ENCODE results near the gene MACF1.

The MACF1 gene

DNA sequence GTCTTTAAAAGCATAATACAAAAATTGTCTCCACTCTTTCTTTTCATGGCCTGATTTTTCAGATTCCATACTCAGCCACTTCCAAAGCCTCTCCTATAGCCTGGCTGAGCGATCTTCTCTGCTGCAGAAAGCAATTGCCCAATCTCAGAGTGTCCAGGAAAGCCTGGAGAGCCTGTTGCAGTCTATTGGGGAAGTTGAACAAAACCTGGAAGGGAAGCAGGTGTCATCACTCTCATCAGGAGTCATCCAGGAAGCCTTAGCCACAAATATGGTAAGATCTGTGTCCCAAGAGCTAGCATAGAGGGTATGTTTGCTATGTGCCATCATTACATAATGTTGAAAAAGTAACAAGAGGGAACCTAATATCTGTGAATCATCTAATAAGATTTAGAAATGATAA, 156.2 kb downstream of the MACF1 start:
- DNase-seq: no peak

DNA sequence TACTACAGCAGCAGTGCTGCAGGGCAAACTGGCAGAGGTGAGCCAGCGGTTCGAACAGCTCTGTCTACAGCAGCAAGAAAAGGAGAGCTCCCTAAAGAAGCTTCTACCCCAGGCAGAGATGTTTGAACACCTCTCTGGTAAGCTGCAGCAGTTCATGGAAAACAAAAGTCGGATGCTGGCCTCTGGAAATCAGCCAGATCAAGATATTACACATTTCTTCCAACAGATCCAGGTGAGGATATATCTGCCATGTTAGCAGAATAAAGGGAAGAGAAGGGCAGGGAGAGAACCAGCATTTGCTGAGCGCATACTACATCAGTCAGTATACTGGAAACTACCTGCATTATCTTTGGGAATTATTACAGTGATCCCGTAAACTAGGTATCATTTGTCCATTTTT, 157.0 kb downstream of the MACF1 start:
- DNase-seq: no peak

DNA sequence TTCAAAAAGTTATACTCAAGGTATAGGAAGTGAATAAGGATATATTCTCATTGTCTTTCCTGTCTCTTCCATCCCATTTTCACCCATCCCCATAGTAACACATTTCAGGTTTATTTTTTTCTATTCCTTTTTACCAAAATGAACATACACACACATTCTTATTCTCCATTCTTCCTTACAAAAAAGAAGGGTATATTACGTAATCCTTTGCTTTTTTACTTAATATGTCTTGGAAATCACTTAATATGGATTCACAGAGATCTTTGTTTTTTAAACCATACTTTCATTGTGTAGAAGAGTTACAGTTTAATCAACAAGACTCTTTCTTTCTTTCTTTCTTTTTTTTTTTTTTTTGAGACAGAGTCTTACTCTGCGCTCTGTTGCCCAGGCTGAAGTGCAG, 158.8 kb downstream of the MACF1 start:
- no peak for DNase-seq

DNA sequence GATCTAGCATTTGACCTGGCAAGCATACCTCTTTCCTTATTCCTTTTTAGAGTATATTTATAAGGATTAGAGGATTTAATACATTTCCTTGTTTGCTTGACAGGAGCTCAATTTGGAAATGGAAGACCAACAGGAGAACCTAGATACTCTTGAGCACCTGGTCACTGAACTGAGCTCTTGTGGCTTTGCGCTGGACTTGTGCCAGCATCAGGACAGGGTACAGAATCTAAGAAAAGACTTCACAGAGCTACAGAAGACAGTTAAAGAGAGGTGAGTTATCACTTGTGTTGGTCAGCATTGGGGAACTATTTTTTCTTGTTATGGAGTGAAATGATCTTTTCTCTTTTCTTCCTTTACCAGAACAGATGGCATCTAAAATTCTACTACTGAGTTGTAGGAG, 163.6 kb downstream of the MACF1 start:
- no peak for DNase-seq

DNA sequence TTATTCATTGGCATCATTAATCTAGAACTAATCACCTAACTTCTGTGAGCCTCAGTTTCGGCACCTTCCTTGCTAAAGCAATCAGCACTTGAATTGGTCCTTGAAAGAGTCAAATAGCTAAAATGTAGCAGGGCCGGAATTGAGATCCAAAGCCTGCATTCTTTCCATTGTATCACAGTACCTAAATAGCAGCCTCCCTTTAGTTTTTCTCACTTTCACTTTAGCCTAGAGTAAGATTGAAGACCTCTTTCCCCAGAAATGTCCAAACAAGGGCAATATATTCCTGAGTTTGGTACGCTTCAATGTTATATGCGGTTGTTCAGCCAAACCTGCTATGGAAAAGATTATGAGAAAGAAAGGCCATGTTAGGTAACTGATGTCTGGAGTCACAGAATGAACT, 165.1 kb downstream of the MACF1 start:
- no peak for DNase-seq

DNA sequence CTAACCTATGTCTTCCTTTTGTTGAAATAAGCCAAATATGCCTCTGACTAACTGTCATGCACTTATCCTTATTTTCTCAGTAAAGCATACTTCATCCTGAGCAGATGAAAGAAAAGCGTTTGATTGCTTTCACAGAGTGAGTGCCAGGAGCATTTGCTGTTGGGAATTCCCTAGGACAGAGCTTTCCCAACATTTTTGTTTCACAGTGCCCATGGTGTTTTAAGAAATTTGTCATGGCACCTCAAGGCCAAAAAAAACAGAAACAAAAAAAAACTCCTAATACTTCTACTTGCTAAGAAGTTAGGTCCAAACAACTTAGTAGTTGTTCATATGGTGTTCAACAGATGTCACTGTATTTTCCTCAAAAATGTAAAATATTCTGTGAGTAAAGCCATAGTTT, 166.1 kb downstream of the MACF1 start:
- DNase-seq: no peak

DNA sequence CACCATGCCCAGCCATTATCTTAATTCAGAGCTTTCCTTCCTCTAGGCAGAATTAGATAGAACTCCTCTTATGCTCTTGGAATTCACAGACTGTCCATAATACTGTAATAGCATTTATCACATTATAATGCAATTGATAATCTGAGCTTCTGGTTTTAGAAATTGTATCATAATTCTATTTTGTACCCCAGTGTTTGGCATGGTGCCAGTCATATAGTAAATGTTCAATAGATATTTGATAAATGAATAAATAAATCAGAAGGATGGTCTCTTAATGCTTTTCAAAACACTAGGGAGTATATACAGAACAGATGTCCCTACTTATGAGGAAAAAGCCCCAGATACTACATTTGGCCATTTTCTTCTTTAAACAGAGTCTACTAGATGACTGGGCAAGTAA, 167.6 kb downstream of the MACF1 start:
- DNase-seq: no peak

DNA sequence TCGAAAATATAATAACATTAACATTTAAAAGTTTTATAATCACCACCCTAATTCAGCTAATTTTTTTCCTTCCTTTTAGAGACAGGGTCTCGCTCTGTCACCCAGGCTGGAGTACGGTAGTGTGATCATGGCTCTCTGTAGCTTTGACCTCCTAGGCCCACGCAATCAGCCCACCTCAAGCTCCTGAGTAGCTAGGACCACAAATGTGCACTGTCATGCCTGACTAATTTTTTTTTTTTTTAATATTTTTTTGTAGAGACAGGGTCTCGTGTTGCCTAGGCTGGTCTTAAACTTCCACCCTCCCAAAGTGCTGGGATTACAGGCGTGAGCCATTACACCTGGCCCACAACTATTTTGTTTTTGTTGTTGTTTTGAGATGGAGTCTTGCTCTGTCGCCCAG, 172.2 kb downstream of the MACF1 start:
- no peak for DNase-seq

DNA sequence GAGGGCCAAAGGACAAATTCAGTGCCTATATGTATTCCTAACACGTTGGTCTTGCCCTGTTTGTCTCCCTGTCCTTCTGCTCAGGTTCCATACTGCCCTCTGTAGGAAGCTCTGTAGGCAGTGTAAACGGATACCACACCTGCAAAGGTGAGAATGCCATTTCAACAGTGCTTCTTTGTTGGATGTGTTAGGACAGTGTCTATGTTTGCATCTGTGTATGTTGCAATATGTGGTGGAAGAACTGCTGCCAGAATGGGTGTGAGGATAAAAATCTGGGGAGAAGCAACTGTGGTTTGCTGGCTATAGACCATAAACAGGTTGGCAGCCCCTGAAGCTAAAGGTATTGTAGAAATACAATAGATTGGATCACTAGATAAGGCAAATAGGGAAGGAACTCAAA, 173.9 kb downstream of the MACF1 start:
- peak; percentile 19 for DNase-seq

DNA sequence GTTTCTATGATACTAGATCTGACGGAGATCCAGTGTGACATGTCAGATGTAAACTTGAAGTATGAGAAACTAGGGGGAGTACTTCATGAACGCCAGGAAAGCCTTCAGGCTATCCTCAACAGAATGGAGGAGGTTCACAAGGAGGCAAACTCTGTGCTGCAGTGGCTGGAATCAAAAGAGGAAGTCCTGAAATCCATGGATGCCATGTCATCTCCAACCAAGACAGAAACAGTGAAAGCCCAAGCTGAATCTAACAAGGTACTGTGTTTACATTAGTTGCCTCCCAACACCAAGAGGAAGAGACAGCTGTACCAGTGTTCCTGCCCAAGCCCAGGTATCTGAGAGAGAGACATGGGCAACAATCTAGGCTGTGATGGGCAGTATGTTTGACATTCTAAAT, 174.7 kb downstream of the MACF1 start:
- DNase-seq: no peak

DNA sequence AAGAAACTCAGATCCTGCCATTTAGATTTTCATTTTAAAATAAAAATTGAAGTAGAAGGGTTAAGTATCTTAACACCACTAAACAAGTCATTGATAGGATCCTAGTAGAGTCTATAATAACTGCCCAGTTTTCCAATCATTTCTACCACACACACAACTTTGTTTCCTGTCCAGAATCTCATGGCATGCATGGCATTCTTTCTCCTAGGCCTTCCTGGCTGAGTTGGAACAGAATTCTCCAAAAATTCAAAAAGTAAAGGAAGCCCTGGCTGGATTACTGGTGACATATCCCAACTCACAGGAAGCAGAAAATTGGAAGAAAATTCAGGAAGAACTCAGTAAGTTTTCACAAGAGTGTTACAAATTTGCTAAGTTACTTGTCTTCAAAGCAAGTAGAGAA, 175.5 kb downstream of the MACF1 start:
- no peak for DNase-seq

DNA sequence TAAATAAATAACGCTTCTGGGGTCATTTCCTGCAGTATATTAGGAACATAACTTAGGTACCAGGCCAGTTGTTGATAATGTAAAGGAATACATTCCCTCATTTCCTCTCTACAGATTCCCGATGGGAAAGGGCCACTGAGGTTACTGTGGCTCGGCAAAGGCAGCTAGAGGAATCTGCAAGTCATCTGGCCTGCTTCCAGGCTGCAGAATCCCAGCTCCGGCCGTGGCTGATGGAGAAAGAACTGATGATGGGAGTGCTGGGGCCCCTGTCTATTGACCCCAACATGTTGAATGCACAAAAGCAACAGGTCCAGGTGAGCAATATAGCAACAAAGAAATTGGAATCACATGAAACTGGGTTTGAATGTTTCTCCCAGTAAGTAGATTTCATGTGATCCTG, 177.3 kb downstream of the MACF1 start:
- no peak for DNase-seq

DNA sequence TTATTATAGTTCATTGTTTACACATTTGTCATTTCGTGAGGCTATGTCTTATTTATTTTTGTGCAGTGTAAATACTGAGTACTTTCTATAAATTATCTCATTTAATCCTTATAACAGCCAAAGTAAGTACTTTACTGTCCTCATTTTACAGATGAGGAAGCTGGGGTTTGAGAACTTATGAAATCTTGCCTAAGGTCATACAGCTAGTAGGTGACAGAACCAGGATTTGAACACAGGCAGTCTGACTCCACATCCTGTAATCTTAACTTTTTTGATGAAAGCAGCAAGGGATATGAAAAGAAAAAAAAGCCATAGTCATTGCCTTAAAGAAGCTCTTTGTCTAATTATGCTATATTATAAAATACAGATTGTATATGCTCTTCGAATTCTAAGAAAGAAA, 179.8 kb downstream of the MACF1 start:
- no peak for DNase-seq

DNA sequence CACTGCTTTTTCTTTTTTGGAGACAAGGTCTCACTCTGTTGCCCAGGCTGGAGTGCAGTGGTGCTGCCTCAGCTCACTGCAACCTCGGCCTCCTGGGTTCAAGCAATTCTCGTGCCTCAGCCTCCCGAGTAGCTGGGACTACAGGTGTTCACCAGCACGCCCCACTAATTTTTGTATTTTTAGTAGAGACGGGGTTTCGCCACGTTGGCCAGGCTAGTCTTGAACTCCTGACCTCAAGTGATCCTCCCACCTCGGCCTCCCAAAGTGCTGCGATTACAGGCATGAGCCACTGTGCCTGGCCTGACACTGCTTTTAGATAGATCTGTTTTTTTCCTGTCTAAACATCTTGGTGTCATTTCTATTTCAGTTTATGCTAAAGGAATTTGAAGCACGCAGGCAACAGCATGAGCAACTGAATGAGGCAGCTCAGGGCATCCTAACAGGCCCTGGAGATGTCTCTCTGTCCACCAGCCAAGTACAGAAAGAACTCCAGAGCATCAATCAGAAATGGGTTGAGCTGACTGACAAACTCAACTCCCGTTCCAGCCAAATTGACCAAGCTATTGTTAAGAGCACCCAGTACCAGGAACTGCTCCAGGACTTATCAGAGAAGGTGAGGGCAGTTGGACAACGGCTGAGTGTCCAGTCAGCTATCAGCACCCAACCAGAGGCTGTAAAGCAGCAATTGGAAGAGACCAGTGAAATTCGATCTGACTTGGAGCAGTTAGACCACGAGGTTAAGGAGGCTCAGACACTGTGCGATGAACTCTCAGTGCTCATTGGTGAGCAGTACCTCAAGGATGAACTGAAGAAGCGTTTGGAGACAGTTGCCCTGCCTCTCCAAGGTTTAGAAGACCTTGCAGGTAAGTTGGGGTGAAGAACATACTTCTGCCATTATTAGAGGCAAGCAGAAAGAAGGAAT, 180.8 kb downstream of the MACF1 start:
- no peak for DNase-seq

DNA sequence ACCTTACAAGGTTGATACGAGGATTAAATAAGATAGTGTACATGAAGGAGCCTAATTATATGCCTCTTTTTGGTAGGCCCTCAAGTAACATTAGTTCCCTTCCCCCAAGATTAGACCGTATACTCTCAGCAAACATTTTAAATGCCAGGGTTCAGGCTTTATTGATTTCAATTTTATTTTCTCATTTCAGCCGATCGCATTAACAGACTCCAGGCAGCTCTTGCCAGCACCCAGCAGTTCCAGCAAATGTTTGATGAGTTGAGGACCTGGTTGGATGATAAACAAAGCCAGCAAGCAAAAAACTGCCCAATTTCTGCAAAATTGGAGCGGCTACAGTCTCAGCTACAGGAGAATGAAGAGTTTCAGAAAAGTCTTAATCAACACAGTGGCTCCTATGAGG, 182.5 kb downstream of the MACF1 start:
- DNase-seq: no peak

DNA sequence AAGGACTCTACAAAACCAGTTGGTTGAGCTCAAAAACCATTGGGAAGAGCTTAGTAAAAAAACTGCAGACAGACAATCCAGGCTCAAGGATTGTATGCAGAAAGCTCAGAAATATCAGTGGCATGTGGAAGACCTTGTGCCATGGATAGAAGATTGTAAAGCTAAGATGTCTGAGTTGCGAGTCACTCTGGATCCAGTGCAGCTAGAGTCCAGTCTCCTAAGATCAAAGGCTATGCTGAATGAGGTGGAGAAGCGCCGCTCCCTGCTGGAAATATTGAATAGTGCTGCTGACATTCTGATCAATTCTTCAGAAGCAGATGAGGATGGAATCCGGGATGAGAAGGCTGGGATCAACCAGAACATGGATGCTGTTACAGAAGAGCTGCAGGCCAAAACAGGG, 183.0 kb downstream of the MACF1 start:
- DNase-seq: no peak

DNA sequence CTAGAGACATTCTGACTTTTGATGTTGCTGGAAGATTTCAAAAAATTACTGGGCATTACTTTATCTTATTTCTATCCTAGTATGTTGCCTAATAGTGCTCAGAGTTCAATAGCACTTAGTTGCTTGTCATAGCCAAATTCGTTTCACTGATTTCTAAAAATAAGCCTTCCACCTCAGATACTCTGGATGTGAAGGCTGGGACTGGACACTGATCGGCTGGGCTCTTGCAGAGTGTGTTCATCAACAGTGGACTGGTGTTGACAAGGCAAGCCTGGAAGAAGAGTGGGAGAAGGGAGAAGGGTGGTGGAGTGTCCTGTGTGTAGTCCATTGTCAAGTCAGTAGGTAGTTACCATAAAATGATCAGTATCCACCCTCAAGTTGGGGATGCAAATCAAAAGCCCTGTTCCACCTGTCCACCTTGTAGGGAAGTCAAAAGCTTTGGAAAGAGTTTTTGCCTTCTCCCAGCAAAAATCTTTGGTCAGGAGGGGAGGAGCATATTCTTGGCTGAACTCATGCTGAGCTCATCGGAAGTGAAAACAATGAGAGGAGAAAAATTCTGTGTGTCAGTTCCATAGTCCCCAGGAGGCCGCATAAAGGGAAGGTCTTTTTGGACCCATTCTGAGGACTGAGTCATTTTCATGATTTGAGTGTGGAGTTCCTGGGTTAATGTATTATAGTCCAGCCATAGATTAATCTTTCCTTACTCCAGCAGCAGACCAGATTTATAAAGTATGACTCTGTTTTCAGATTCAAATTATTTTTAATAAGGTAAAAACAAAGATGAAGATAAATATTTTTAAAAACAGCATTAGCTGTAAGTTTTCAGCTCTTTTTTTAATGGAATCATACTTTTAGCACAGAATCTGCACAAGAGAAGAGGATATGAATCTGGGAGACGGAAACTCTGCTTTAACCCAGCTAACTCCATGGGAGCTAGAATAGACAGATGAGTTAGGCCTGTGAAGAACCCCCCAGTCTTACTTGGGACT, 187.5 kb downstream of the MACF1 start:
- DNase-seq: no peak

DNA sequence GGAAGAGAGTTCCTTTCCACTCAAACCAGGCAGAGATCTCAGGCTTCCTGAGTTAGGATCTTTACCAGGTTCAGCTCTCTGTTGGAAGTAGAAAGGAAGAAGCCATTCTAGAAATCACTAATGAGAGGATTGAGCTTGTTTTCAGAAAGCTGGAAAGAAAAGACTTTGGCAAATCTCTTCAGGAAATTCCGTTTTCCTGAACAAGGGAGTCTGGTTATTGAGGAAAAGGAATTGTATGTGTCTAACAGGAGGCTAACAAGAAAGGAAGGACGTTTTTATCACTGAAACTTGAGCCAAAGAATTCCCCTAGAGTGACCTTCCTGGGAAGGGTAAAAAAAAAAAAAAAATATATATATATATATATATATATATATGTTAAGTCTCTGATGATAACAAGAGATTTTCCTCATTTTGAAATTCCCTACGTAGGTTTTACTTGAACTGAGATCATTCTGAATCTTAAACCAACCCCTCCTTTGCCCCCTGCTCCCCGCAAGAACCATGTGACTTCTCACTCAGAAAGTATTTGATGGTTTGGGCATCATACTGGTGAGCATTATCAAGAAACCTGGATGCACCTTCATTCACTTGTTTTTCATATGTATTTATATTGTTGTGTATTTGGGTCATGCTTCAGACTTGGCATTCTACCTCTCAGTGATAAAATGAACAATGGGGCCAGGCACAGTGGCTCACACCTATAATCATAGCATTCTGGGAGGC, 188.5 kb downstream of the MACF1 start:
- no peak for DNase-seq

DNA sequence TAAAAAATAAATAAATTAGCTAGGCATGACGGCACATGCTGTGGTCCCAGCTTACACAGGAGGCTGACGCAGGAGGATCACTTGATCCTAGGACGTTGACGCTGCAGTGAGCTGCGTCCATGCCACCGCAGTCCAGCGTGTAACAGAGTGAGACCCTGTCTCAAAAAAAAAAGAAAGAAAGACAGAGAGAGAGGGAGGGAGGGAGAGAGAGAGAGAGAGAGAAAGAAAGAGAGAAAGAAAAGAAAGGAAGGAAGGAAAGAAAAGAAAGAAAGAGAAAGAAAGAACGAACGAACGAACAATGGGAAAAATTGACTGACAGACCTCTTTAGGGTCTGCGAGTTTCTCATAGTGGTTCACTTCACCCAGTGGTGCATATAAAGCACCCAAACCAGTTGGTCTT, 189.2 kb downstream of the MACF1 start:
- no peak for DNase-seq

DNA sequence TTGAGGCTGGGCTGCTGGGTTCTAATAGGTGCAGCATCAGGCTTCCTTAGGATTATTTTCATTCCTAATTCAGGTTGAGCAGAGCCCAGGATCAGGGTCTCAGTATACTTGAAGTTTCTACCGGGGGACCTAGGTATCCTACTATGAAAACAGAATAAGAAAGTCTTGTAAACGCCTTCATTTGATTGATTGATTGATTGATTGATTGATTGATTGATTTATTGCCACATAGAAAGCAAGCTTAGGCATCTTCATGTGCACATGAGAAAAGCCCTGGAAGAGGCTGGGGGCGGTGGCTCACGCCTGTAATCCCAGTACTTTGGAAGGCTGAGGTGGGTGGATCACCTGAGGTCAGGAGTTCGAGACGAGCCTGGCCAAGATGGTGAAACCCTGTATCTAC, 189.6 kb downstream of the MACF1 start:
- DNase-seq: no peak

DNA sequence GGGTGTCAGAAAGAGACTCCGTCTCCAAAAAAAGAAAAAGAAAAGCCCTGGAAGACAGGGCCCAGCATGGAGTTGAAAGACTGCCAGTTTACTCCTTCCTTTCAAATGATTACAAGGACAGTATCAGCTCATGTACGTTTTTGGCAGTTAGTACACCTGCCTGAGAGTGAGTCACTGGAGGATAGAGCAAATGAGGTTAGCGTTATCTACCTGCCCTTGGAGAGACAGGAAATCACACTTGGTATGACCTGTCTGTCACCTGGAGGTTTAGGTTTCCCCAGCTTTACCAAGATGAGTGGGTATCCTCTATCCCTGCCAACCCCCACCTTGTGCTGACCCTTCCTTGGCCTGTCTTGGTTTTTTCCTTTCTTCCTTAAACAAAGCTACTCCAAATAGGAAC, 190.1 kb downstream of the MACF1 start:
- no peak for DNase-seq

DNA sequence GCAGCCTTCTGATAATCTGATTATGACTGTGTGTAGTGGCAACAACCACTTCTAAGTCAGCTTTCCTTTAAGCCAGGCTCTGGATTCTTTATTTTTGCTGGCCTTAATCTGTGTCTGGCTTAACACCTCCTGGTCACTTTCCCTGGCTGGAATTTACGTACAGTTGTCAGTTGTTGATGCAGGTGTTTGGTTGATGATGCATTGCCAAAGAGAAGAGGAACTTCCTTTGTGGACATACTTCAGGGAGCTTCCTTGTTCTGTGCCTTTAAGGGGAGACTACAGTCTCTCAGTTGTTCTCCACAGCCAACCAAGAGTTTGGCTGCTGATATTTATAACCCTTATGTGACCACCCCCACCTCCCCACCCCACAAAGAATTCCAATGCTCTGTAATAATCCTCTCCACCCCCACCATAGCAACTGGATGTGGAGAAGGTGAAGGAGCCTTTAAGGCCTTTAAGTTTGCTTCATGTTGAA, 190.9 kb downstream of the MACF1 start:
- DNase-seq: no peak

DNA sequence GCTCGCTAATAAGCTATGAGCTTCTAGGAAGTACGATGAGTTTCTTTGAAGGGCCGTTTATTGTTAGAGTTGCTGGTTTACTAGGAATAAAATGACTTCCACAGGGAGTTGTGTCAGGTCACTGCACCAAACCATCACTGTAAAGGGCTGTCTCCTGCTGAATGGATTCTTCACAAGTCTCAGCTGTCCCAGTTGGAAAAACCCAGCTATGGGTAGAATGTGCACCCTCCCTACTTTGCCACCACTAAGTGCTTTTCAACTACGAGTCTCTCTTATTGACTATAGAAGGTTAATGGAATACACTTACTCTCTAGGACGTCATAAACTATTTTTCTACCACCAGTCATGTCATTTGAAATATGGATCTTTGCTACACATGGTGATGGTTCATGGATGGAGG, 192.2 kb downstream of the MACF1 start:
- DNase-seq: no peak
